Stimulated activated CD4-positive, alpha-beta T cell treated with anti-CD3 and anti-CD28 coated beads, Interleukin-4, amount 100 ng/mL, for 24 hours (primary cell): Measurements from ENCODE around the gene C3.
"Not testable (repeated sequence)": the region's sequence is repeated elsewhere in the genome, so short reads cannot be mapped to it uniquely, and the experiment has no call there.

Experiments used
- DNase-seq: peaks from one replicate; pipeline ENCODE4 v3.0.0-alpha.2; 2020

Gene C3

GRCh38 chr19:6712231-6712630, 8.2 kb downstream of the C3 start:
- no peak for DNase-seq

- DNase-seq = no peak
These were observed 8.8 kb downstream of the C3 start for GRCh38 chr19:6711605-6712004.

DNA sequence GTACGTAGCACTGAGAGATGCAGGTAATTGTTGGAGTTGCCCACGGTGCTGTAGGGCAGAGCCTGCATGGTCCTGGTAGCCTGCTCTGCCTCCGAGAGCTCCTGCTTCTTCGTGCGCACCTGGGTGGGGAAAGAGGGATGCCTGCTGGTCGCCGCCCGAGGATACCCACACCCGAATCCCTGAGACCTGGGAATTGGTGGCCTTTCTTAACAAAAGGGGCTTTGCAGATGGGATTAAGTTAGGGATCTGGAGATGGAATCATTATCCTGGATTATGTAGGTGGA, 9.4 kb downstream of the C3 start:
- no peak for DNase-seq

GRCh38 chr19:6710273-6711077, 10.0 kb downstream of the C3 start:
- DNase-seq = peak; percentile 19

DNA sequence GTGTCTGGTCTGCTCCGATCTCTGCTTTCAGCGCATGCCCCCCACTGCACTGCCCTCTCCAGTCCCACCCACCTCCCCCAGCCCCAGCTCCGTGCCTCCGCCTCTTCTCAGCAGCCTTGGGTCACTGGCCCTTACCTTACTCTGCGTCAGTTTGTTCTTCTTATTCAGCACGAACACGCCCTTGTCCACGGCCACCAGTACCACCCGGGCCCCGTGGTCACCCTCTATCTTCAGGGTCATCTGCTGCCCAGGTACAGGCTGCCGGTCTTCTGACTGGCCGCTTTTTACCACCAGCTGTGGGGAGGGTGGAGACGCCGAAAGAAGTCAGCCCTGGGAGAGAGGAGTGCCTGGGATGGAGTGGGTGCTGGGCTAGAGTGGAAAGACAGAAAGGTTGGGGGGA, 10.9 kb downstream of the C3 start:
- no peak for DNase-seq

DNA sequence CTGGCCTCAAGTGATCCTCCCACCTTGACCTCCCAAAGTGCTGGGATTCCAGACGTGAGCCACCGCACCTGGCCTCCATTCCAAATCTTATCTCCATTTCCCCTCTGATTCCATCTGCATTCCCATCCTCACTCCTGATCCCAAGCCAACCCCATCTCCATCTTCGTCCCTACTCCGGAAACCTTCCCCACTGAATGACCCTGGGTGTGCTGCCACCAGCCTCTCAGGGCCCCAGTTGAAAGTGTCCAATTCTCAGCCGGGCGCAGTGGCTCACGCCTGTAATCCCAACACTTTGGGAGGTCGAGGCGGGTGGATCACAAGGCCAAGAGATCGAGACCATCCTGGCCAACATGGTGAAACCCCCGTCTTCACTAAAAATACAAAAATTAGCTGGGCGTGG, 11.5 kb downstream of the C3 start:
- not testable (repeated sequence) for DNase-seq

- DNase-seq = no peak
These were observed 12.1 kb downstream of the C3 start for GRCh38 chr19:6708346-6708745.

DNA sequence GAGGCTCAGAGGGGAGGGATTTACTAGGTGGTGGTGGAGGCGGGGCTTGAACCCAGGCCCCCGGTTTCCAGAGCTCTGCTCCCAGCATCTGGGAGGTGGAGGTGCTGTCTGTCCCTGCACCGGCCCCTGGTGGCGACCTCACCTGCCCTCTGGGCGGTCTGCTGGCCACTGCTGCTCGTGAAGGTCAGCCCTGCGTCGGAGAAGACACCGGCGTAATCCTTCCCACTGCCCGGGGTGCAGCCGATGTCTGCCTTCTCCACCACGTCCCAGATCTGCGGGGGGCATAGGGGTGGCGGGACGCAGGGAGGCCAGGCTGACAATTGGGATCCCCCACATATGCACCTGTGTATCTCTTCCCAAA, 12.8 kb downstream of the C3 start:
- DNase-seq = no peak

DNA sequence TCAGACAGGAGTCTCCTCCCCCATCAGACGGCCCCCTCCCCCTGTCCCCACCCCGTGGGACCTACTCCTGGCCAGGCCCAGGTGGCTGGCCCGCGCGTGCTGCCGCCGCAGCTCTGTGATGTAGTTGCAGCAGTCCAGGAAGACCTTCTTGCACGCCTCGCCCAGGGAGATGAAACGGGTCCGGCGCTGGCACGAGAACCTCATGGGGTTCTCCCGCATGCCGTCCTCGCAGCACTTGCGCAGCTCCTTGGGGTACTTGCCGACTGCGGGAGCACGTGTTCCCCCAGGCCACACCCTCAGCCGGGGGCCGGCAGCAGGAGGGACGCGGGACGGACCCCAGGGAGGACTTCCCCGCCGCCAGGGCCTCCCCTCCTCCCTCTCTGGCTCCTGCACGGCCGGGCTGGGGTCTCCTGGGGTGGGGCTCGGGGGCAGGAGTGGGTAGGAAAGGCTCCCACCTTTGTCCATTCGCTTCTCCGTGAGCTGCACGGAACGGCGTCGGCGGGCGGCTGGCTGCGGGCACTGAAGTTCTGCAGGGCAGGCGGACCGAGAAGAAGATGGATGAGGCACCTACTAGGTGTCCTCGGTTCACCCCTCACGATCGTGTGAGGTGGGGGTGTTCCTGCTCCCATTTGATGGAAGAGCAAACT, 13.3 kb downstream of the C3 start:
- DNase-seq = no peak

DNA sequence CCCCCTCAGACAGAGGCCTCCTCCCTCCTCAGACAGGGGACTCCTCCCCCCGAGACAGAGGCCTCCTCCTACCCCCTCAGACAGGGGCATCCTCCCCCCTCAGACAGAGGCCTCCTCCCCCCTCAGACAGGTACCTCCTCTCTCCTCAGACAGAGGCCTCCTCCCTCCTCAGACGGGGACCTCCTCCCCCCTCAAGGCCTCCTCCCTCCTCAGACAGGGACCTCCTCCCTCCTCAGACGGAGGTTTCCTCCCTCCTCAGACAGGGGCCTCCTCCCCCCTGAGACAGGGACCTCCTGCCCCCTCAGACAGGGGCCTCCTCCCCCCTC, 13.9 kb downstream of the C3 start:
- no peak for DNase-seq

- DNase-seq = no peak
These were observed 14.4 kb downstream of the C3 start for GRCh38 chr19:6705931-6706632.

- no peak for DNase-seq
These were observed 19.7 kb downstream of the C3 start for GRCh38 chr19:6700586-6701316.

GRCh38 chr19:6699935-6700334, 20.5 kb downstream of the C3 start:
- no peak for DNase-seq

DNA sequence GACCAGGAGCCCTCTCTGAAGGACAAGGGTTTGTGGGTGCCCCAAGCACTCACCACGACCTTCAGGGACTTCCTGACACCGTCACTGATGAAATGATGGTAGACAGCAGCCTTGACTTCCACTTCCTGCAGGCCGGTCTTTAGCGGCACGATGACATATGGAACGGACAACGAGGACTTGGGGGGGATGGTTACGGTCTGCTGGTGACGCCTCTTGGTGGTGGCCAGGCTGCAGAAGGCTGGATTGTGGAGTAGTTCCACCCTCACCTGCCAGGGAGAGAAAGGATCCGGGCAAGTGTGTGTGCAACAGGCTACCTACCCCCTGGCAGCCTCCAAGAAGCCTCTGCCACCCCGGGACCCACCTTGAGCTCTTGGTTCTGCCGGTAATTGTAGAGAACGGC, 23.2 kb downstream of the C3 start:
- DNase-seq = no peak

- DNase-seq = no peak
These were observed 24.1 kb downstream of the C3 start for GRCh38 chr19:6696239-6696820.

GRCh38 chr19:6694147-6694815, 26.2 kb downstream of the C3 start:
- DNase-seq = no peak

DNA sequence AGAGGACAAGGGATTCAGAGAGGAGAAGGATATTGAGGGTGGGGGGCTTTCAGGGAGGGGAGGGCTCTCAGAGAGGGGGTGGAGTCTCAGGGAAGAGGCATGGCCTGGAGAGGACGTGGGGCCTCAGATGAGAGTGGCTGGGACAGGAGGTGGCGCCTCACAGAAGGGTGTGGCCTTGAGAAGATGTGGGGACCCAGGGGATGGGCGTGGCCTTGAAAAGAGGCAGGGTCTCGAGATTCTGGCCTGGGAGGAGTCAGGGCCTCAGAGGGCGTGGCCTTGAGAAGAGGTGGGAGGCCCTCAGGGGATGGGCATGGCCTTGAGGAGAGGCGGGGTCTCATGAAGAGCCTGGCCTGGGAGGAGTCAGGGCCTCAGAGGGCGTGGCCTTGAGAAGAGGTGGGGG, 26.8 kb downstream of the C3 start:
- no peak for DNase-seq

DNA sequence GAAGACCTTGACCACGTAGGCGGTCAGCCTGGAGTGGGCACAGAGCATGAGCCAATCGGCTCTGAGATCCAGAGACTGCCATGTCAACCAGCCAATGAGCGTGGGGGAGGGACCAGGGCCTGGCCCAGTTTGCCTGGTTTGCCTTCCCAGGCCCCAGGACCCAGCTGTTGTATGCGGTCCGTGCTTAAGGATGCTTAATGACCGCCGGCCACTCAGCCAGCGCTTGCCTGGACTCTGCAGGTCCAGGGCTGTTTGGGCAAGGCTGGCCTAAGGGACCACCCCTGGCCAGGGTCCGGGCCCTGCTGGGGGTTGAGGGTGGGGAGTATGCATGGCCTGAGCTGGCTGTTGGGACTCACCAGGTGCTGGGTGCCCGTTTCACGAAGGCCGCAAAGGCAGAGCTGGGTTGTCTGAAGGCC, 27.4 kb downstream of the C3 start:
- DNase-seq = no peak

DNA sequence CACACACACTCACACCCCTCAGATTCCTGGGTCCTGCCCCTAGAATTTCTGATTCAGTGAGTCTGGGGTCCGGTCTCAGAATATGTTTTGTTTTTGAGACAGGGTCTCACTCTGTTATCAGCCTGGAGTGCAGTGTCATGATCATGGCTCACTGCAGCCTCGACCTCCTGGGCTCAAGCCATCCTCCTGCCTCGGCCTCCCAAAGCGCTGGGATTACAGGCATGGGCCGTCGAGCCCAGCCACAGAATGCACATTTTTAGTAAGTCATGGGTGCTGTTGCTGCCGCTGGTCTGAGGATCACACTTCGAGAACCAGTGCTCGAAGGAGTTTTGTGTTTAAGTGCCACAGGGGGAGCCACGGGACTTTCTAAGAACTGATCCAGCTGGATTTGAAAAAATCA, 28.4 kb downstream of the C3 start:
- no peak for DNase-seq

- no peak for DNase-seq
These were observed 29.1 kb downstream of the C3 start for GRCh38 chr19:6691342-6691741.

DNA sequence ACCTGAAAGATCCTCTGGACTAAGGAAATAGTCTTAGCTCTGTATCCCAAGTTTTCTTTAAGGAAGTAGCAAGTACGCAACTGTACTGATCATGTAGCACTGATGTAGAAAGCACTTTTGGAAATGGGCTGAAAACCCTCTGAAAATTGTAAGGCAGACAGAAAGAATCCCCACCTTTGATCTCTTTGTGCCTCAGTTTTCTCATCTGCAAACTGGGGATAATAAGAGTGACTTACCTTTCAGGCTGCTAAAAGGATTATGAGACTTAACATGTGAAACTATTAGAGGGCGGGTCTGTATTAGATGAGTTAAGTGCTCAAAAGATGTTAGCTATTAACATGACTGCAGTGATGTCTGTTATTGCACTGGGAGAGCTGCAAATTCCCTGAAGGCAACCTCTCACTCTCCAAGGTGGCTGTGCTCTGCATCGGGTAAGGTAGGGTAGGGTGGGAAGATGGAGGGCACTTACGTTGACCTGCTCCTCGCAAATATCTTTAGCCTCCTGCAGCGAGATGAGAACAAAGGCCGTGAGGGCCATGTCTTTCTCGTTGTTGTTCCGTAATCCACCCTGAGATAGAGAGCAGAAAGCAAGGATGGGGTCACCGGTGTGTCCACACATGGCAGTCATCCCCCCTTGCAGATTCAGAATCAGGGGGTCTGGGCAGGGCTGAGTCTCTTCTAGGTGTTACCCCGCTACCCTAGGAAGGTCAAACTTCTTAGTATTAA, 30.1 kb downstream of the C3 start:
- DNase-seq = no peak

- no peak for DNase-seq
These were observed 33.3 kb downstream of the C3 start for GRCh38 chr19:6687114-6687513.
